GM18873 (cell line): ENCODE measurements around the gene CROCC2.

ENCODE experiments used
- ATAC-seq: cut with Tn5 transposase; IDR thresholded peaks from one replicate; pipeline ENCODE4 v1.9.1; 2021; ENCODE audit warnings: mild to moderate bottlenecking, moderate library complexity, moderate number of reproducible peaks; ENCODE audit not compliant: unreplicated experiment, low FRiP score

CROCC2 gene

GRCh38 chr2:240953426-240954410 is 47.6 kb downstream of the CROCC2 start:
- ATAC-seq, result no peak

- ATAC-seq, result no peak
Observed at GRCh38 chr2:240954436-240955305, 48.5 kb downstream of the CROCC2 start.

- no peak for ATAC-seq
Observed at GRCh38 chr2:240955306-240956170, 49.4 kb downstream of the CROCC2 start.

- no peak for ATAC-seq
Observed at GRCh38 chr2:240956171-240956934, 50.2 kb downstream of the CROCC2 start.

GRCh38 chr2:240956935-240957655 is 51.0 kb downstream of the CROCC2 start:
- ATAC-seq, result no peak

- no peak for ATAC-seq
Observed at GRCh38 chr2:240957656-240958365, 51.7 kb downstream of the CROCC2 start.

GRCh38 chr2:240958366-240959213 is 52.5 kb downstream of the CROCC2 start:
- ATAC-seq, result no peak

GRCh38 chr2:240959214-240959940 is 53.2 kb downstream of the CROCC2 start:
- no peak for ATAC-seq

GRCh38 chr2:240959941-240960308 is 53.8 kb downstream of the CROCC2 start:
- ATAC-seq, result no peak

GRCh38 chr2:240960309-240960970 is 54.3 kb downstream of the CROCC2 start:
- no peak for ATAC-seq

GRCh38 chr2:240960971-240961876 is 55.1 kb downstream of the CROCC2 start:
- ATAC-seq, result no peak

- ATAC-seq, result no peak
Observed at GRCh38 chr2:240961910-240962299, 55.8 kb downstream of the CROCC2 start.

GRCh38 chr2:240962300-240963064 is 56.3 kb downstream of the CROCC2 start:
- no peak for ATAC-seq

- ATAC-seq, result no peak
Observed at GRCh38 chr2:240963065-240963867, 57.1 kb downstream of the CROCC2 start.
